K562 (cell line): ENCODE data around the gene PHF1. TPM values are rescaled to one million over a fixed set of nuclear protein-coding genes. Genes with fewer than 3 reads are reported as not detected.

Experiments
- BACH1 ChIP-seq: fragments of 200-800 bp; sonication (Bioruptor generic); IDR thresholded peaks from 2 replicates; pipeline ENCODE4 v1.6.1; 2016; ENCODE audit warnings: missing genetic modification characterization, missing compliant biosample characterization
- BCL6 ChIP-seq: fragments of 250-450 bp; sonication (Bioruptor Pico); IDR thresholded peaks from 2 replicates; pipeline ENCODE4 v1.4.0; 2020
- BHLHE40 ChIP-seq: IDR thresholded peaks from 2 replicates; pipeline ENCODE4 v1.6.1; 2011; ENCODE audit warnings: low read length, improper control_type of control experiment
- CC2D1A ChIP-seq: fragments of 450-650 bp; IDR thresholded peaks from 2 replicates; pipeline ENCODE4 v1.6.1; 2017; ENCODE audit warnings: mild to moderate bottlenecking
- DMBX1 ChIP-seq: fragments of 250-450 bp; sonication (Bioruptor Pico); IDR thresholded peaks from 2 replicates; pipeline ENCODE4 v1.8.0; 2022; ENCODE audit warnings: inconsistent platforms, mild to moderate bottlenecking, moderate library complexity, borderline replicate concordance
- ELF2 ChIP-seq: fragments of 250-450 bp; sonication (Bioruptor Pico); IDR thresholded peaks from 2 replicates; pipeline ENCODE4 v1.5.0; 2021; ENCODE audit warnings: mild to moderate bottlenecking
- GATA2 ChIP-seq: sonication (generic); formaldehyde crosslinking; IDR thresholded peaks from 2 replicates; pipeline ENCODE4 v1.4.0; 2020; ENCODE audit warnings: mild to moderate bottlenecking, missing genetic modification reagents
- HDAC6 ChIP-seq: IDR thresholded peaks from 2 replicates; pipeline ENCODE4 v1.6.1; 2012; ENCODE audit warnings: low read depth, mild to moderate bottlenecking, control low read depth, inconsistent platforms, low read length, moderate library complexity
- HLTF ChIP-seq: fragments of 450-650 bp; IDR thresholded peaks from 2 replicates; pipeline ENCODE4 v1.6.1; 2016
- KDM5B ChIP-seq: fragments of 200-600 bp; sonication (generic); IDR thresholded peaks from 2 replicates; pipeline ENCODE4 v1.6.1; 2012; ENCODE audit warnings: low read depth, mild to moderate bottlenecking, moderate library complexity, low read length, control low read depth, inconsistent platforms; ENCODE audit not compliant: insufficient replicate concordance
- MEIS2 ChIP-seq: fragments of 450-650 bp; IDR thresholded peaks from 2 replicates; pipeline ENCODE4 v1.6.1; 2014; ENCODE audit warnings: mild to moderate bottlenecking; ENCODE audit not compliant: partially characterized antibody
- NCOA1 ChIP-seq: fragments of 450-650 bp; IDR thresholded peaks from 2 replicates; pipeline ENCODE4 v1.6.1; 2016; ENCODE audit warnings: low read depth
- POLR2G ChIP-seq: fragments of 200-400 bp; formaldehyde crosslinking; IDR thresholded peaks from 2 replicates; pipeline ENCODE4 v1.6.1; 2017; ENCODE audit warnings: low read depth, mild to moderate bottlenecking, antibody characterized with exemption, low read length, moderate library complexity
- RBM17 ChIP-seq: fragments of 200-400 bp; formaldehyde crosslinking; IDR thresholded peaks from 2 replicates; pipeline ENCODE4 v1.6.1; 2017; ENCODE audit warnings: low read depth, mild to moderate bottlenecking, low read length, borderline replicate concordance
- RBM25 ChIP-seq: fragments of 200-400 bp; formaldehyde crosslinking; IDR thresholded peaks from 2 replicates; pipeline ENCODE4 v1.6.1; 2018; ENCODE audit warnings: low read length, low read depth, moderate library complexity; ENCODE audit not compliant: severe bottlenecking
- SRSF9 ChIP-seq: fragments of 200-400 bp; formaldehyde crosslinking; IDR thresholded peaks from 2 replicates; pipeline ENCODE4 v1.6.1; 2017; ENCODE audit warnings: low read depth, low read length, borderline replicate concordance
- ZKSCAN3 ChIP-seq: fragments of 250-450 bp; sonication (Bioruptor Pico); IDR thresholded peaks from 2 replicates; pipeline ENCODE4 v1.4.0; 2020
- ZNF165 ChIP-seq: fragments of 250-450 bp; sonication (Bioruptor Pico); IDR thresholded peaks from 2 replicates; pipeline ENCODE4 v1.4.0; 2020; ENCODE audit warnings: borderline replicate concordance
- ZNF445 ChIP-seq: fragments of 250-450 bp; sonication (Bioruptor Pico); IDR thresholded peaks from 2 replicates; pipeline ENCODE4 v1.4.0; 2020; ENCODE audit warnings: low read depth, mild to moderate bottlenecking, moderate library complexity
- ZNF707 ChIP-seq: fragments of 250-450 bp; sonication (Bioruptor Pico); conservative IDR thresholded peaks from 2 replicates; pipeline ENCODE4 v1.8.0; 2022; ENCODE audit warnings: inconsistent platforms, mild to moderate bottlenecking, moderate library complexity
- polyA plus RNA-seq, 8 experiments: library from polyadenylated mRNA; depleted of rRNA in 4 of 8; stranded (reverse) in 5 of 8; unstranded in 3 of 8; fragments of >200 nt; fragmentation: Nextera tagmentation in 2 of 8; fragmentation: Illumina TruSeq in 1 of 8; extraction: Ambion mirVana in 2 of 8; extraction: Trizol in 1 of 8; gene quantifications; 2 replicates each; pipeline versions ENCODE4 v1.2.1 to v1.2.3, GENCODE V29; 2011 to 2014; ENCODE audit warnings: inconsistent platforms in 1 of 8, missing spikeins in 1 of 8
- total RNA-seq, 7 experiments: library from RNA; depleted of rRNA in 6 of 7; stranded (reverse); fragments of >200 nt in 6 of 7; fragmentation: Illumina TruSeq in 2 of 7; extraction: Trizol in 2 of 7; gene quantifications; 2 replicates each; pipeline versions ENCODE4 v1.2.1 to v1.2.3, GENCODE V29; 2011 to 2021; ENCODE audit warnings: low replicate concordance in 1 of 7
- TF ChIP-seq, protein P1 (sequence below), 2 experiments: IDR thresholded peaks in 1 of 2; conservative IDR thresholded peaks in 1 of 2; 2 replicates each; pipeline ENCODE4 v1.6.1; 2016; ENCODE audit warnings: low read depth in 2 of 2, mild to moderate bottlenecking in 1 of 2, missing compliant biosample characterization in 1 of 2, missing genetic modification characterization in 1 of 2, moderate library complexity in 1 of 2
- TF ChIP-seq, protein P2 (sequence below): sonication (generic); formaldehyde crosslinking; IDR thresholded peaks from 2 replicates; pipeline ENCODE4 v1.8.1; 2023; ENCODE audit warnings: mild to moderate bottlenecking, missing genetic modification reagents, moderate library complexity
- TF ChIP-seq, protein P3 (sequence below): sonication (generic); formaldehyde crosslinking; IDR thresholded peaks from 2 replicates; pipeline ENCODE4 v1.8.0; 2022; ENCODE audit warnings: mild to moderate bottlenecking, missing genetic modification reagents, borderline replicate concordance

The PHF1 gene
- total and polyA plus RNA-seq, 9 of the 15 experiments (the other 6 are each of a cell fraction or from before 2014, with no cell fraction given), result 3.7 to 64.2 (median 33.7) TPM

DNA sequence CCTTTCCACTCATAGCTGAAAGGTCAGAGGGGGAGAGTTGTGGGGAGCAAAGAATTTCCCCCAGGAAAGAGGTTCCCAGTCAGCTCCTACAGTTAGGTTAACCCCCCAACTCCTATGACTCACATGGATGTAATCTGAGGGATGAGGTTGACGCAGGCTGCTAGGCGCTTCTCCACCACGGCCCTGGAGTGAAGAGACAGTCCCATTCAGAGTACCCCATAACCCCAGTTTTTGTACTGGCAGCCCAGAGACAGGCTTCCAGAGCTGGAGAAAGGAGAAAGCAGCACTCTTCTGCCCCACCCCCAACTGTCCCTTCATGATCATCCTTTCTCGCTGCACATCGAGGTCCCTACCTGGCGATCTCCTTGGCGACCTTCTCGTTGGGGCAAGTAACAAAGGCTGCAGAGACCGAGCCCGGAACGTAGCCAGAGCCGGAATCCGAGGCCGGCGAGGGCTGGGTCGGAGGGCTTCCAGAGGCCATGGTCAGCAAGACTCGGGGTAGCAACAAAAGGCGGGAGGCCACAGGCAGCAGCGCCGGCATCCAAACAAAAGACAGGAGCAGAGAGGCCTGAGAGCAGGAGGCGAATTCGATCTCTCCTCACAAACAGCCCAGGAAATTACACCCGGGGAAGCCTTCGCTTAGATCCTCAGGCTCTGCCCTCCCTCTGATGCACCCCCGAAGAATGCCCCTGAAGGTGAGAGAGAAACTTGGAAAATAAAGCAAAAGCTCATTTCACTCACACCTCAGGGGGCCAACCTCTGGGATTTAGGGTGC is 6.5 kb downstream of the PHF1 start (continued):
- TF ChIP-seq, protein P1, sequence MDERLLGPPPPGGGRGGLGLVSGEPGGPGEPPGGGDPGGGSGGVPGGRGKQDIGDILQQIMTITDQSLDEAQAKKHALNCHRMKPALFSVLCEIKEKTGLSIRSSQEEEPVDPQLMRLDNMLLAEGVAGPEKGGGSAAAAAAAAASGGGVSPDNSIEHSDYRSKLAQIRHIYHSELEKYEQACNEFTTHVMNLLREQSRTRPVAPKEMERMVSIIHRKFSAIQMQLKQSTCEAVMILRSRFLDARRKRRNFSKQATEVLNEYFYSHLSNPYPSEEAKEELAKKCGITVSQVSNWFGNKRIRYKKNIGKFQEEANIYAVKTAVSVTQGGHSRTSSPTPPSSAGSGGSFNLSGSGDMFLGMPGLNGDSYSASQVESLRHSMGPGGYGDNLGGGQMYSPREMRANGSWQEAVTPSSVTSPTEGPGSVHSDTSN (CRISPR knock-in tag; IDR thresholded peaks at IDR 0.05; ENCODE audit: low read depth), result no peak
- TF ChIP-seq, protein P1 (tag; conservative IDR thresholded peaks at IDR 0.05; ENCODE audit: low read depth), result no peak
- TF ChIP-seq KDM5B (peak; percentile 47), DMBX1 (CRISPR knock-in tag) (no peak), POLR2G (0 out of 2 replicates have a peak, but pooled peaks have one; percentile 9), ELF2 (CRISPR knock-in tag) (no peak), GATA2 (CRISPR knock-in tag) (no peak; the same call in 1 of the 2 replicates), SRSF9 (no peak), HDAC6 (no peak), CC2D1A (no peak; the same call in 1 of the 2 replicates), ZNF707 (CRISPR knock-in tag) (no peak), RBM25 (no peak), BHLHE40 (no peak), RBM17 (no peak), ZKSCAN3 (CRISPR knock-in tag) (no peak), NCOA1 (no peak), HLTF (no peak; the same call in 1 of the 2 replicates), ZNF445 (no peak), MEIS2 (no peak), BACH1 (no peak), ZNF165 (CRISPR knock-in tag) (no peak), BCL6 (CRISPR knock-in tag) (no peak)
- TF ChIP-seq, protein P2, sequence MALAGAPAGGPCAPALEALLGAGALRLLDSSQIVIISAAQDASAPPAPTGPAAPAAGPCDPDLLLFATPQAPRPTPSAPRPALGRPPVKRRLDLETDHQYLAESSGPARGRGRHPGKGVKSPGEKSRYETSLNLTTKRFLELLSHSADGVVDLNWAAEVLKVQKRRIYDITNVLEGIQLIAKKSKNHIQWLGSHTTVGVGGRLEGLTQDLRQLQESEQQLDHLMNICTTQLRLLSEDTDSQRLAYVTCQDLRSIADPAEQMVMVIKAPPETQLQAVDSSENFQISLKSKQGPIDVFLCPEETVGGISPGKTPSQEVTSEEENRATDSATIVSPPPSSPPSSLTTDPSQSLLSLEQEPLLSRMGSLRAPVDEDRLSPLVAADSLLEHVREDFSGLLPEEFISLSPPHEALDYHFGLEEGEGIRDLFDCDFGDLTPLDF (CRISPR knock-in tag), result no peak
- TF ChIP-seq, protein P3, sequence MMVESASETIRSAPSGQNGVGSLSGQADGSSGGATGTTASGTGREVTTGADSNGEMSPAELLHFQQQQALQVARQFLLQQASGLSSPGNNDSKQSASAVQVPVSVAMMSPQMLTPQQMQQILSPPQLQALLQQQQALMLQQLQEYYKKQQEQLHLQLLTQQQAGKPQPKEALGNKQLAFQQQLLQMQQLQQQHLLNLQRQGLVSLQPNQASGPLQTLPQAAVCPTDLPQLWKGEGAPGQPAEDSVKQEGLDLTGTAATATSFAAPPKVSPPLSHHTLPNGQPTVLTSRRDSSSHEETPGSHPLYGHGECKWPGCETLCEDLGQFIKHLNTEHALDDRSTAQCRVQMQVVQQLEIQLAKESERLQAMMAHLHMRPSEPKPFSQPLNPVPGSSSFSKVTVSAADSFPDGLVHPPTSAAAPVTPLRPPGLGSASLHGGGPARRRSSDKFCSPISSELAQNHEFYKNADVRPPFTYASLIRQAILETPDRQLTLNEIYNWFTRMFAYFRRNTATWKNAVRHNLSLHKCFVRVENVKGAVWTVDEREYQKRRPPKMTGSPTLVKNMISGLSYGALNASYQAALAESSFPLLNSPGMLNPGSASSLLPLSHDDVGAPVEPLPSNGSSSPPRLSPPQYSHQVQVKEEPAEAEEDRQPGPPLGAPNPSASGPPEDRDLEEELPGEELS, result no peak
